Loucy (cell line): Measurements from ENCODE around the gene ATXN7L1.

Experiments
- CTCF ChIP-seq: fragments of 200-600 bp; sonication (generic); conservative IDR thresholded peaks from 2 replicates; pipeline ENCODE4 v1.5.1; 2014; ENCODE audit warnings: mild to moderate bottlenecking, antibody characterized with exemption, low read length
- EZH2phosphoT487 ChIP-seq: fragments of 200-600 bp; IDR thresholded peaks from 2 replicates; pipeline ENCODE4 v1.6.1; 2018; ENCODE audit warnings: antibody characterized with exemption, mild to moderate bottlenecking, moderate library complexity, borderline replicate concordance

- no peak for TF ChIP-seq CTCF
- no peak for TF ChIP-seq EZH2phosphoT487
Observed at GRCh38 chr7:105790996-105791395, 85.4 kb downstream of the ATXN7L1 start.
